Measurements from ENCODE around the gene CYP2U1.

DNA sequence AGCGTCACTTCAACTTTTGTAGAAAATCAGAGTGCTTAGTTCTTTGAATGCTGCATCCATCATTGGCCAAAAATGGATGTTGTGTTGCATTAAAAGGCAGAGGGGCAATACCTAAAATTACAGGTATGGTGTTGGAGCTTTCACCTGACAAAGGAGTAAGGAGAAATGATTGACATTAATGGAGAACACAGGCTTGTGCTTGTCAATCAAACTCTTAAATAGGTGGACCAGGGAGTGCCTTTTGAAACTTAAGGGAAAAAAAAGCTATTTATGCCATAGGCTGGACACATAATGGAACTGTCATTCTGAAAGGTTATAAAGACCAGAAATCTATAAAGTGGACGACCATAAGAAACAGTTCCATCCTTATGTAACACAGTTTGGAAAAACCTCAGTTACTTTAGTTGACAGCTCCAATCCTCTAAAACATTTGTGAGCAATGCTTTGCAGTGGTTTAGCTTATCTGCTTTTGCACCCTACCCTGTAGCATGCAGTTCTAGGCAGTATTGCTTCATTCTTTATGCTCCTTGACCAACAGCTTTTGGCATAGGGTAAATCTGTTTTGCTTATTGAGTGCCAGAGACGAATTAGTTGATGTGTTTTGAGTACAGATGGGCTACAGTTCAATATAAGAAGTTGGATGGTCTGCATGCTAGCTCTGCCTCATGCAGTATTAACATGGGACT is 60.7 kb downstream of the CYP2U1 start:
- TF ChIP-seq SREBF2 (CRISPR knock-in tag; IDR thresholded peaks at IDR 0.05) (no peak), HIVEP1 (CRISPR knock-in tag; IDR thresholded peaks at IDR 0.05) (no peak), TEAD4 (IDR thresholded peaks at IDR 0.05; ENCODE audit: low read length) (peak; percentile 87), TEAD4 (CRISPR knock-in tag; IDR thresholded peaks at IDR 0.05; ENCODE audit: borderline replicate concordance) (no peak), MAFK (IDR thresholded peaks at IDR 0.05; ENCODE audit: low read length) (no peak), ZBED1 (IDR thresholded peaks at IDR 0.05) (no peak), CTCF (IDR thresholded peaks at IDR 0.05 in 2 of 3, conservative IDR thresholded peaks at IDR 0.05 in 1 of 3; ENCODE audit: insufficient read depth in 2 of 3, low read depth in 1 of 3, low read length in 3 of 3) (no peak), POLR2A (conservative IDR thresholded peaks at IDR 0.05) (no peak), KAT7 (CRISPR knock-in tag; IDR thresholded peaks at IDR 0.05; ENCODE audit: borderline replicate concordance) (no peak)
